Retinal pigment epithelial cell (primary cell): ENCODE data around the gene DYNC1LI1.

Experiments
- DNase-seq: peaks from one replicate; pipeline ENCODE4 v3.0.0-alpha.2; 2010; ENCODE audit warnings: low read depth
- H3K4me3 ChIP-seq: 2 replicates; pipeline ENCODE4 v1.5.1; 2011; ENCODE audit warnings: mild to moderate bottlenecking, low read length, control low read depth, moderate library complexity
- CTCF ChIP-seq: conservative IDR thresholded peaks from 2 replicates; pipeline ENCODE4 v1.5.1; 2011; ENCODE audit warnings: low read depth, low read length, control low read depth, inconsistent platforms

The DYNC1LI1 gene

GRCh38 chr3:32511005-32511404, 59.7 kb downstream of the DYNC1LI1 start:
- H3K4me3 ChIP-seq: no peak overlapping the region
- DNase-seq: no peak
- no peak for TF ChIP-seq CTCF

GRCh38 chr3:32510075-32510724, 60.5 kb downstream of the DYNC1LI1 start:
- peak; percentile 76 for TF ChIP-seq CTCF
- DNase-seq: peak; percentile 17
- H3K4me3 ChIP-seq: no peak overlapping the region

GRCh38 chr3:32508711-32509110, 61.9 kb downstream of the DYNC1LI1 start:
- TF ChIP-seq CTCF: no peak
- DNase-seq: no peak
- no peak overlapping the region for H3K4me3 ChIP-seq

- no peak for DNase-seq
- H3K4me3 ChIP-seq: no peak overlapping the region
- no peak for TF ChIP-seq CTCF
These were observed 64.2 kb downstream of the DYNC1LI1 start for GRCh38 chr3:32506466-32506865.

GRCh38 chr3:32502946-32503286, 67.7 kb downstream of the DYNC1LI1 start:
- no peak for TF ChIP-seq CTCF
- peak overlapping the region; percentile 97 for H3K4me3 ChIP-seq
- DNase-seq: no peak

GRCh38 chr3:32502118-32502945, 68.3 kb downstream of the DYNC1LI1 start, which contains the start of gene CMTM6:
Gene CMTM6 (minus strand): TSS chr3:32502852. CDS start chr3:32502745, 107 bp downstream.
- peak; percentile 6 for TF ChIP-seq CTCF
- no peak for DNase-seq
- peak within 1 kb of the TSS; percentile 97 for H3K4me3 ChIP-seq

- no peak for TF ChIP-seq CTCF
- H3K4me3 ChIP-seq: peak overlapping the region; percentile 97
- no peak for DNase-seq
These were observed 68.9 kb downstream of the DYNC1LI1 start for GRCh38 chr3:32501783-32502117.
